GM19351 (cell line): ENCODE results near the gene CSMD2.
"Not testable (repeated sequence)": the region's sequence is repeated elsewhere in the genome, so short reads cannot be mapped to it uniquely, and the experiment has no call there.

ENCODE experiments used
- ATAC-seq: cut with Tn5 transposase; IDR thresholded peaks from one replicate; pipeline ENCODE4 v1.9.1; 2021; ENCODE audit warnings: mild to moderate bottlenecking, moderate library complexity; ENCODE audit not compliant: unreplicated experiment

CSMD2 gene

GRCh38 chr1:34164771-34165391 lies at the start of gene CSMD2:
Gene CSMD2, minus strand, starts transcription at chr1:34165230. Its CDS starts 133 bp downstream, at chr1:34165097.
- no peak for ATAC-seq

GRCh38 chr1:34213956-34214355 lies 48.9 kb upstream of the CSMD2 start:
- ATAC-seq = no peak

- ATAC-seq = no peak
Measured at GRCh38 chr1:34212673-34213072, 47.6 kb upstream of the CSMD2 start.

- ATAC-seq = no peak
Measured at GRCh38 chr1:34199927-34200326, 34.9 kb upstream of the CSMD2 start.

- ATAC-seq = no peak
Measured at GRCh38 chr1:34192621-34193020, 27.6 kb upstream of the CSMD2 start.

GRCh38 chr1:34190692-34191091 lies 25.7 kb upstream of the CSMD2 start:
- no peak for ATAC-seq

GRCh38 chr1:34188985-34189384 lies 24.0 kb upstream of the CSMD2 start:
- ATAC-seq = no peak

GRCh38 chr1:34188418-34188817 lies 23.4 kb upstream of the CSMD2 start:
- no peak for ATAC-seq

- no peak for ATAC-seq
Measured at GRCh38 chr1:34186741-34187494, 21.9 kb upstream of the CSMD2 start.

- ATAC-seq = not testable (repeated sequence)
Measured at GRCh38 chr1:34183381-34183780, 18.4 kb upstream of the CSMD2 start.

GRCh38 chr1:34178072-34178471 lies 13.0 kb upstream of the CSMD2 start:
- ATAC-seq = no peak

GRCh38 chr1:34176830-34177603 lies 12.0 kb upstream of the CSMD2 start, which contains the start of gene C1orf94:
Gene C1orf94, plus strand, starts transcription at chr1:34176907. Its CDS starts 883 bp downstream, at chr1:34177790.
- ATAC-seq = no peak

GRCh38 chr1:34175744-34176143 lies 10.7 kb upstream of the CSMD2 start:
- no peak for ATAC-seq

- no peak for ATAC-seq
Measured at GRCh38 chr1:34167389-34167788, 2.4 kb upstream of the CSMD2 start.

- ATAC-seq = no peak
Measured at GRCh38 chr1:34166625-34167361, 1.8 kb upstream of the CSMD2 start.

- ATAC-seq = no peak
Measured at GRCh38 chr1:34166191-34166624, 1.2 kb upstream of the CSMD2 start.

- ATAC-seq = no peak
Measured at GRCh38 chr1:34165422-34165921, 442 bp upstream of the CSMD2 start.

- no peak for ATAC-seq
Measured at GRCh38 chr1:34163792-34164731, 968 bp downstream of the CSMD2 start.
